ENCODE results near the gene NOXA1. TPM values are rescaled to one million over a fixed set of nuclear protein-coding genes. Genes with fewer than 3 reads are reported as not detected.
"Not testable (repeated sequence)": the region's sequence is repeated elsewhere in the genome, so short reads cannot be mapped to it uniquely, and the experiment has no call there.

NOXA1 gene
- total and polyA plus RNA-seq, 2 of the 8 experiments (the other 6 are each of a cell fraction or from before 2014, with no cell fraction given): 0.34 to 0.91 TPM

GRCh38 chr9:137385061-137385655 lies 38.0 kb upstream of the NOXA1 start (continued):
- TF ChIP-seq RNF2 (IDR thresholded peaks at IDR 0.05; ENCODE audit: borderline replicate concordance, low read depth, low read length, missing control alignments, poor library complexity, severe bottlenecking) (no peak), CREB1 (IDR thresholded peaks at IDR 0.05) (no peak), FOSL1 (IDR thresholded peaks at IDR 0.05; ENCODE audit: insufficient read depth, low read depth, low read length) (no peak), SIX5 (IDR thresholded peaks at IDR 0.05; ENCODE audit: low read depth, low read length) (no peak)

- H2BK120ac ChIP-seq (replicated peaks; ENCODE audit: low read depth, low read length); H2BK20ac ChIP-seq (ENCODE audit: low read length); H3K18ac ChIP-seq (ENCODE audit: extremely low read depth, low read length); H4K91ac ChIP-seq (replicated peaks; ENCODE audit: insufficient read length, low read length); DNase-seq (ENCODE audit: low read depth in 1 of 2, low spot score in 2 of 2); H2BK5ac ChIP-seq (ENCODE audit: low read depth, low read length); H3K4ac ChIP-seq (replicated peaks; ENCODE audit: insufficient read length, low read depth, low read length); H3K9ac ChIP-seq (replicated peaks in 1 of 4; ENCODE audit: extremely low read depth in 1 of 4, low read depth in 3 of 4, low read length in 3 of 4); H3K14ac ChIP-seq (ENCODE audit: insufficient read length); H3K27ac ChIP-seq (ENCODE audit: low read depth, low read length); H3K27me3 ChIP-seq (replicated peaks in 1 of 4; ENCODE audit: control insufficient read depth in 3 of 4, extremely low read depth in 1 of 4, insufficient read depth in 3 of 4, low read length in 3 of 4); H2AK5ac ChIP-seq (ENCODE audit: low read depth, low read length); H3K4me1 ChIP-seq (replicated peaks in 1 of 4; ENCODE audit: control insufficient read depth in 3 of 4, insufficient read depth in 4 of 4, low read length in 3 of 4); H3K79me1 ChIP-seq (ENCODE audit: low read depth, low read length); H3K56ac ChIP-seq (replicated peaks; ENCODE audit: insufficient read length, low read depth, low read length); H3K4me3 ChIP-seq (ENCODE audit: extremely low read depth in 1 of 4, insufficient read depth in 2 of 4, low read depth in 3 of 4, low read length in 4 of 4); H4K5ac ChIP-seq (ENCODE audit: insufficient read length, low read depth, low read length); H3K23ac ChIP-seq (ENCODE audit: insufficient read length); H3K4me2 ChIP-seq (ENCODE audit: insufficient read depth in 1 of 2, low read depth in 2 of 2, low read length in 2 of 2); H4K8ac ChIP-seq (ENCODE audit: extremely low read depth, insufficient read depth, low read length); H3K23me2 ChIP-seq (ENCODE audit: low read depth, low read length); H2BK12ac ChIP-seq (ENCODE audit: low read depth, low read length); FAIRE-seq; H4K20me1 ChIP-seq (replicated peaks in 1 of 2; ENCODE audit: control insufficient read depth in 1 of 2, insufficient read depth in 2 of 2, low read length in 2 of 2); H2BK15ac ChIP-seq (ENCODE audit: low read length); H3K36me3 ChIP-seq (ENCODE audit: control insufficient read depth in 2 of 4, insufficient read depth in 4 of 4, low read length in 3 of 4); H3K79me2 ChIP-seq (ENCODE audit: control insufficient read depth in 1 of 2, insufficient read depth in 2 of 2, low read length in 2 of 2); H2AFZ ChIP-seq (ENCODE audit: low read length); H3K9me3 ChIP-seq (ENCODE audit: insufficient read depth in 2 of 2, low read depth in 1 of 2, low read length in 1 of 2): not testable (repeated sequence)
- 90% methylated on average over 6 of the region's 12 CpGs; no CpG with 5 or more reads in 1 of the 2 experiments for WGBS, 2 experiments (ENCODE audit: extremely low coverage in 1 of 2, insufficient coverage in 1 of 2, insufficient read length in 1 of 2, insufficient replicate concordance in 2 of 2, low coverage in 1 of 2, low lambda C conversion rate in 2 of 2, missing lambda C conversion rate in 1 of 2)
- ChIA-PET POLR2A (ENCODE audit: partially characterized antibody) (interaction anchor here (1.4 kb wide), 1 partner anchor 14 kb away, joined by 3 read pairs; no protein-coding TSS in a partner anchor), CTCF (ENCODE audit: partially characterized antibody) (interaction anchor here (1.5 kb wide), 1 partner anchor 100 kb away, joined by 3 read pairs; no protein-coding TSS in a partner anchor)
Observed at GRCh38 chr9:137386507-137387113, 36.6 kb upstream of the NOXA1 start.
